ENCODE measurements around the gene MMEL1. TPM values are rescaled to one million over a fixed set of nuclear protein-coding genes. Genes with fewer than 3 reads are reported as not detected.
"Not testable (repeated sequence)": the region's sequence is repeated elsewhere in the genome, so short reads cannot be mapped to it uniquely, and the experiment has no call there.

The MMEL1 gene
- polyA plus RNA-seq, 1 donor from 2014 or later: 5.2 TPM

GRCh38 chr1:2627746-2628145 is 5.1 kb downstream of the MMEL1 start:
- no peaks in the 10 kb centered on the region for H3K79me2 ChIP-seq (replicated peaks; ENCODE audit: insufficient read depth, low read length)
- H4K20me1 ChIP-seq (ENCODE audit: insufficient read depth): no peaks in the 10 kb centered on the region
- H3K36me3 ChIP-seq (ENCODE audit: insufficient read depth, low read length): no peaks in the 10 kb centered on the region
- no peaks in the 10 kb centered on the region for H3K9me3 ChIP-seq (ENCODE audit: low read length)
- no peaks in the 10 kb centered on the region for H3K9me2 ChIP-seq (ENCODE audit: insufficient read depth, low read length)
- H2AFZ ChIP-seq (ENCODE audit: low read depth, low read length): no peak overlapping the region
- no peak overlapping the region for H3K4me2 ChIP-seq (ENCODE audit: low read length)
- no peak overlapping the region for H3K4me3 ChIP-seq (ENCODE audit: low read length)
- TF ChIP-seq TAF1 (IDR thresholded peaks at IDR 0.05; ENCODE audit: low read depth) (no peak), CTCF (IDR thresholded peaks at IDR 0.05; ENCODE audit: poor library complexity, severe bottlenecking) (no peak), SMC3 (conservative IDR thresholded peaks at IDR 0.05; ENCODE audit: poor library complexity) (no peak), EP300 (conservative IDR thresholded peaks at IDR 0.05; ENCODE audit: poor library complexity, severe bottlenecking) (no peak), RAD21 (conservative IDR thresholded peaks at IDR 0.05) (no peak), REST (IDR thresholded peaks at IDR 0.05; ENCODE audit: borderline replicate concordance) (no peak), MXI1 (conservative IDR thresholded peaks at IDR 0.05; ENCODE audit: poor library complexity, severe bottlenecking) (no peak)
- no peaks in the 10 kb centered on the region for H3F3A ChIP-seq (ENCODE audit: insufficient read depth, low read length, poor library complexity, severe bottlenecking)
- H3K27me3 ChIP-seq (ENCODE audit: insufficient read depth, low read depth, low read length): peaks cover 31% of the 10 kb centered on the region
- no peak overlapping the region for H3K27ac ChIP-seq (ENCODE audit: low read length)
- H3K9ac ChIP-seq (ENCODE audit: low read length): no peak overlapping the region

GRCh38 chr1:2625748-2626147 is 7.1 kb downstream of the MMEL1 start:
- H3K9me3 ChIP-seq (ENCODE audit: low read length): not testable (repeated sequence)

GRCh38 chr1:2625311-2625710 is 7.5 kb downstream of the MMEL1 start:
- no peaks in the 10 kb centered on the region for H3F3A ChIP-seq (ENCODE audit: insufficient read depth, low read length, poor library complexity, severe bottlenecking)
- no peaks in the 10 kb centered on the region for H3K9me2 ChIP-seq (ENCODE audit: insufficient read depth, low read length)
- H3K4me2 ChIP-seq (ENCODE audit: low read length): no peak overlapping the region
- no peaks in the 10 kb centered on the region for H3K79me2 ChIP-seq (replicated peaks; ENCODE audit: insufficient read depth, low read length)
- no peaks in the 10 kb centered on the region for H4K20me1 ChIP-seq (ENCODE audit: insufficient read depth)
- H3K27ac ChIP-seq (ENCODE audit: low read length): no peak overlapping the region
- H3K9ac ChIP-seq (ENCODE audit: low read length): no peak overlapping the region
- peaks cover 31% of the 10 kb centered on the region for H3K27me3 ChIP-seq (ENCODE audit: insufficient read depth, low read depth, low read length)
- TF ChIP-seq RAD21 (conservative IDR thresholded peaks at IDR 0.05): no peak
- no peak for TF ChIP-seq POLR2AphosphoS5 (IDR thresholded peaks at IDR 0.05)
- no peak for TF ChIP-seq EP300 (conservative IDR thresholded peaks at IDR 0.05; ENCODE audit: poor library complexity, severe bottlenecking)
- no peak for TF ChIP-seq REST (IDR thresholded peaks at IDR 0.05; ENCODE audit: borderline replicate concordance)
- TF ChIP-seq EZH2 (IDR thresholded peaks at IDR 0.05; ENCODE audit: borderline replicate concordance, insufficient read depth, low read length, poor library complexity, severe bottlenecking): no peak
- TF ChIP-seq TAF1 (IDR thresholded peaks at IDR 0.05; ENCODE audit: low read depth): no peak
- TF ChIP-seq MXI1 (conservative IDR thresholded peaks at IDR 0.05; ENCODE audit: poor library complexity, severe bottlenecking): no peak
- TF ChIP-seq SMC3 (conservative IDR thresholded peaks at IDR 0.05; ENCODE audit: poor library complexity): no peak
- TF ChIP-seq CTCF (IDR thresholded peaks at IDR 0.05; ENCODE audit: poor library complexity, severe bottlenecking): no peak
- no peak overlapping the region for H2AFZ ChIP-seq (ENCODE audit: low read depth, low read length)
- H3K36me3 ChIP-seq (ENCODE audit: insufficient read depth, low read length): no peaks in the 10 kb centered on the region
- H3K9me3 ChIP-seq (ENCODE audit: low read length): no peaks in the 10 kb centered on the region
- no peak overlapping the region for H3K4me3 ChIP-seq (ENCODE audit: low read length)

More at GRCh38 chr1:2625748-2626147, 7.1 kb downstream of the MMEL1 start:
- not testable (repeated sequence) for H3K36me3 ChIP-seq (ENCODE audit: insufficient read depth, low read length); H2AFZ ChIP-seq (ENCODE audit: low read depth, low read length); H3F3A ChIP-seq (ENCODE audit: insufficient read depth, low read length, poor library complexity, severe bottlenecking); H3K9me2 ChIP-seq (ENCODE audit: insufficient read depth, low read length); H4K20me1 ChIP-seq (ENCODE audit: insufficient read depth); H3K4me3 ChIP-seq (ENCODE audit: low read length); H3K27ac ChIP-seq (ENCODE audit: low read length); H3K4me2 ChIP-seq (ENCODE audit: low read length); H3K79me2 ChIP-seq (replicated peaks; ENCODE audit: insufficient read depth, low read length); H3K9ac ChIP-seq (ENCODE audit: low read length)
- H3K27me3 ChIP-seq (ENCODE audit: insufficient read depth, low read depth, low read length): peaks cover 31% of the 10 kb centered on the region
